Measurements from ENCODE around the gene AKT3. TPM values are rescaled to one million over a fixed set of nuclear protein-coding genes. Genes with fewer than 3 reads are reported as not detected.

The AKT3 gene
- total RNA-seq, 4 donors from 2014 or later: 2.0 to 32.2 (median 9.3) TPM

- H3K4me3 ChIP-seq: no peak overlapping the region
- no peak for DNase-seq
- 88 to 91% methylated on average over 1 of the region's 1 CpG for WGBS, 2 donors
- no peak overlapping the region for H3K27ac ChIP-seq
- TF ChIP-seq, protein P1, sequence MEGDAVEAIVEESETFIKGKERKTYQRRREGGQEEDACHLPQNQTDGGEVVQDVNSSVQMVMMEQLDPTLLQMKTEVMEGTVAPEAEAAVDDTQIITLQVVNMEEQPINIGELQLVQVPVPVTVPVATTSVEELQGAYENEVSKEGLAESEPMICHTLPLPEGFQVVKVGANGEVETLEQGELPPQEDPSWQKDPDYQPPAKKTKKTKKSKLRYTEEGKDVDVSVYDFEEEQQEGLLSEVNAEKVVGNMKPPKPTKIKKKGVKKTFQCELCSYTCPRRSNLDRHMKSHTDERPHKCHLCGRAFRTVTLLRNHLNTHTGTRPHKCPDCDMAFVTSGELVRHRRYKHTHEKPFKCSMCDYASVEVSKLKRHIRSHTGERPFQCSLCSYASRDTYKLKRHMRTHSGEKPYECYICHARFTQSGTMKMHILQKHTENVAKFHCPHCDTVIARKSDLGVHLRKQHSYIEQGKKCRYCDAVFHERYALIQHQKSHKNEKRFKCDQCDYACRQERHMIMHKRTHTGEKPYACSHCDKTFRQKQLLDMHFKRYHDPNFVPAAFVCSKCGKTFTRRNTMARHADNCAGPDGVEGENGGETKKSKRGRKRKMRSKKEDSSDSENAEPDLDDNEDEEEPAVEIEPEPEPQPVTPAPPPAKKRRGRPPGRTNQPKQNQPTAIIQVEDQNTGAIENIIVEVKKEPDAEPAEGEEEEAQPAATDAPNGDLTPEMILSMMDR (IDR thresholded peaks at IDR 0.05): no peak
- no peak for TF ChIP-seq POLR2A (IDR thresholded peaks at IDR 0.05)
- intact Hi-C loops (cut with DNase I): no loop called here
- no peaks in the 10 kb centered on the region for H3K9me3 ChIP-seq
- H3K4me1 ChIP-seq: no peaks in the 10 kb centered on the region
- H3K36me3 ChIP-seq: peaks cover 0 to 5% (median 0%) of the 10 kb centered on the region in 3 donors
- H3K27me3 ChIP-seq: no peaks in the 10 kb centered on the region
These were observed 163.9 kb downstream of the AKT3 start for GRCh38 chr1:243686159-243686558.

DNA sequence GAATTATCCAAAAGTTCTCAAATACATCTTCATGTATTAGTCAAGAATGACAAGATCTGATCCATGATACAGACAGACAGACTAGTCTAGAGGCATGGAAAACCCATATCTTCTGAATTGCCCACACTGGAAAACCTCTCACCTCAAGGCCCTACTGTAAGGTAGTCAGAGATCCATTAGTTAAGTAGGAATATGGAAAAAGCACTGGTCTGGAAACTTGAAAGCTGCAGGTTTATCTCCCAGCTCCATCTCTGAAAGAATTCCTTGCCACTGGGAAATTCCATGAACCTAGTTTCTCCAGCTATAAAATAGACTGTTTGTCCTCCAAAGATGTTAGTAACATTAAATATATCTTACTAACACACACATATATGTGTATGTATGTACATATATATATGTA, 169.2 kb downstream of the AKT3 start:
- Histone ChIP-seq H3K9me3 (no peaks in the 10 kb centered on the region), H3K27ac (no peak overlapping the region), H3K4me1 (no peaks in the 10 kb centered on the region), H3K36me3 (peaks cover 0 to 5% (median 0%) of the 10 kb centered on the region in 3 donors), H3K4me3 (no peak overlapping the region), H3K27me3 (no peaks in the 10 kb centered on the region)
- intact Hi-C loops (cut with DNase I): no loop called here
- TF ChIP-seq, protein P1 (IDR thresholded peaks at IDR 0.05): no peak
- no peak for TF ChIP-seq POLR2A (IDR thresholded peaks at IDR 0.05)
- DNase-seq: no peak

DNA sequence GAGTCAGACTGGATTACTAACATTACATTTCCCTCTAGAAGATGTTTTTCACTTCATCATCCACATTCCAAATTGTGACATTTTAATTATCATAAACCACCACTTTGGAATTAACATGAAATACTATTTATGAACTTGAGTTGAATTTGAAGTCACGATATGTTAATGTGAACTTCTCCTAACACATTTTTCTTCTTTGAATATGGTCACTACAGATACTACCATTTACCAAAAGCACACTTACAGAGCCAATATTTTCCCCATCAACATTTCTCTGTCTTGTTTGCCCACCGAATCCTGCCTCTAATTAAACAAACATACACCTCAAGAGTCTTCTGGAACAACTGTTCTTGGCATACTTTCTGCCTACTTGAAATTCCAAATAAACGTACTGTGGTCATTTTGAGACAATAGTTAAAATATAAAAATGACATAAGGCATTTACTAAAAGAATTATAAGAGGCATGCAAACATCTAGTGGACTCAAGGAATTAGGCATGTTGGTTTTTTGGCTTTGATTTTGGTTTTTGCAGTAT, 177.4 kb downstream of the AKT3 start:
- WGBS, 2 donors: 70 to 78% methylated on average over 3 of the region's 3 CpGs
- intact Hi-C loops (cut with DNase I): no loop called here
- Histone ChIP-seq H3K4me1 (no peaks in the 10 kb centered on the region), H3K27me3 (no peaks in the 10 kb centered on the region), H3K36me3 (no peaks in the 10 kb centered on the region), H3K4me3 (no peak overlapping the region), H3K9me3 (no peaks in the 10 kb centered on the region), H3K27ac (no peak overlapping the region)
- no peak for DNase-seq
- no peak for TF ChIP-seq POLR2A (IDR thresholded peaks at IDR 0.05)
- TF ChIP-seq, protein P1 (IDR thresholded peaks at IDR 0.05): no peak

GRCh38 chr1:243667591-243667990, 182.5 kb downstream of the AKT3 start:
- Histone ChIP-seq H3K36me3 (no peaks in the 10 kb centered on the region), H3K27me3 (no peaks in the 10 kb centered on the region), H3K9me3 (no peaks in the 10 kb centered on the region), H3K4me3 (no peak overlapping the region), H3K4me1 (no peaks in the 10 kb centered on the region), H3K27ac (no peak overlapping the region)
- DNase-seq: no peak
- intact Hi-C loops (cut with DNase I): no loop called here
- WGBS, 2 donors: 81 to 87% methylated on average over 2 of the region's 2 CpGs
- TF ChIP-seq, protein P1 (IDR thresholded peaks at IDR 0.05): no peak
- no peak for TF ChIP-seq POLR2A (IDR thresholded peaks at IDR 0.05)

- TF ChIP-seq, protein P1 (IDR thresholded peaks at IDR 0.05): no peak
- no peak for TF ChIP-seq POLR2A (IDR thresholded peaks at IDR 0.05)
- no peak for DNase-seq
- H3K4me1 ChIP-seq: no peaks in the 10 kb centered on the region
- intact Hi-C loops (cut with DNase I): no loop called here
- no peaks in the 10 kb centered on the region for H3K9me3 ChIP-seq
- no peaks in the 10 kb centered on the region for H3K27me3 ChIP-seq
- H3K36me3 ChIP-seq: no peaks in the 10 kb centered on the region
- no peak overlapping the region for H3K27ac ChIP-seq
- WGBS, 2 donors: 92 to 93% methylated on average over 5 of the region's 5 CpGs
- H3K4me3 ChIP-seq: no peak overlapping the region
These were observed 182.9 kb downstream of the AKT3 start for GRCh38 chr1:243667133-243667532.

Measured in esophagus squamous epithelium (tissue), 5 donors.